OCI-LY7 (cell line): Measurements from ENCODE around the gene CDKN1C.

ENCODE experiments used
- EZH2phosphoT487 ChIP-seq: fragments of 200-600 bp; sonication (generic); IDR thresholded peaks from 2 replicates; pipeline ENCODE4 v1.6.1; 2018; ENCODE audit warnings: low read depth, borderline replicate concordance, mild to moderate bottlenecking, mixed run types, antibody characterized with exemption, low read length, moderate library complexity, mixed read lengths
- TF ChIP-seq, protein P1 (sequence below): fragments of 200-600 bp; sonication (generic); conservative IDR thresholded peaks from 2 replicates; pipeline ENCODE4 v1.5.1; 2014; ENCODE audit warnings: mild to moderate bottlenecking, antibody characterized with exemption, low read length, moderate library complexity, mixed read lengths

DNA sequence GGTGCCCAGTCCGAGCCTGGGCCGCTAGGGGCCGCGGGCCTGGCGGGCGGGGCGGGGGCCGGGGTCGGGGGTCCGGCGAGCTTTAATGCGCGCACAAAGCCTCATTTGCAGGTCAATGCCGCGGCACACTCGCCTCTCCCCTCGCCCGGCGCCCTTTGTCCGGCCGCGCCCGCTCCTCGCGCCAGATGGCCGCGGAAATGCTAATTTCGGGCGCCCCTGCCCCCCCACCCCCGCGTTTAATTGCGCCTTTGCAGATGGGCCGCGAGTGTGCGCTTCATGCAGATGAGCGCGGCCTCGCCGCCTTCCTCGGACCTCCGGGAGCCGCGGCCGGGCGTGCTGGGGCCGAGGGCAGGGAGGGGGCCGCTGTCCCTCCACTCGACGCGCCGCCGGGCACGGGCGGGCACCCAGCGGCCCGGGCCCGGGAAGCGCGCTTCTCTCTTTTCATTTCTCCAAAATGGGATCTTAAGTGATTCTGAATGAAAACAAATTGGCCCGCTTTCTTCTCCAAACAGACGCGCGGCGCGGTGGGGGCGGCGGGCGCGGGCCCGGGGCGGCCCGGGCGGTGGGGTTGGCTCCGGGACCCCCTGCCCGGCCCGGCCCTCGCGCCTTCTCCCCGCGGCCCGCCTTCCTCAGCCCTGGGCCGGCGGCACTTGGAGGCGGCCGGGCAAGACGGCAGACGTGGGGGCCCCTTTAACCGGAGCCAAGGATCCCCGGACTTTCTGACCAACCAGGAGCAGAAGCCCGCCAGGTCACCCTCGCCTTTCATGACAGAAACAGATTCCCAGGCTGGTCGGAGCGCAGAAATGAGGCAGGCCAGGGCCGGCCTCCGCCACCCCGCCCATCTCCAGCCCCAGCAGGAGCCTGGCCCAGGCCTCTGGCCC is 22.9 kb downstream of the CDKN1C start:
- TF ChIP-seq, protein P1, sequence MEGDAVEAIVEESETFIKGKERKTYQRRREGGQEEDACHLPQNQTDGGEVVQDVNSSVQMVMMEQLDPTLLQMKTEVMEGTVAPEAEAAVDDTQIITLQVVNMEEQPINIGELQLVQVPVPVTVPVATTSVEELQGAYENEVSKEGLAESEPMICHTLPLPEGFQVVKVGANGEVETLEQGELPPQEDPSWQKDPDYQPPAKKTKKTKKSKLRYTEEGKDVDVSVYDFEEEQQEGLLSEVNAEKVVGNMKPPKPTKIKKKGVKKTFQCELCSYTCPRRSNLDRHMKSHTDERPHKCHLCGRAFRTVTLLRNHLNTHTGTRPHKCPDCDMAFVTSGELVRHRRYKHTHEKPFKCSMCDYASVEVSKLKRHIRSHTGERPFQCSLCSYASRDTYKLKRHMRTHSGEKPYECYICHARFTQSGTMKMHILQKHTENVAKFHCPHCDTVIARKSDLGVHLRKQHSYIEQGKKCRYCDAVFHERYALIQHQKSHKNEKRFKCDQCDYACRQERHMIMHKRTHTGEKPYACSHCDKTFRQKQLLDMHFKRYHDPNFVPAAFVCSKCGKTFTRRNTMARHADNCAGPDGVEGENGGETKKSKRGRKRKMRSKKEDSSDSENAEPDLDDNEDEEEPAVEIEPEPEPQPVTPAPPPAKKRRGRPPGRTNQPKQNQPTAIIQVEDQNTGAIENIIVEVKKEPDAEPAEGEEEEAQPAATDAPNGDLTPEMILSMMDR = no peak
- no peak for TF ChIP-seq EZH2phosphoT487
